DOHH2 (cell line): ENCODE results near the gene CDH10.

Source experiments
- H3F3A ChIP-seq: fragments of 200-600 bp; sonication (generic), shearing (Covaris generic); 2 replicates; pipeline ENCODE4 v1.6.0; 2016; ENCODE audit warnings: antibody characterized with exemption, mild to moderate bottlenecking; ENCODE audit not compliant: control insufficient read depth, insufficient read depth
- H3K27ac ChIP-seq: fragments of 200-600 bp; sonication (generic); 2 replicates; pipeline ENCODE4 v1.5.1; 2014; ENCODE audit warnings: low read depth, mild to moderate bottlenecking, low read length, moderate library complexity
- H3K27me3 ChIP-seq: fragments of 200-600 bp; sonication (generic); 2 replicates; pipeline ENCODE4 v1.6.1; 2014; ENCODE audit warnings: mild to moderate bottlenecking, low read length, mixed read lengths; ENCODE audit not compliant: control insufficient read depth
- H3K36me3 ChIP-seq: fragments of 200-600 bp; sonication (generic); 2 replicates; pipeline ENCODE4 v1.6.1; 2014; ENCODE audit warnings: mild to moderate bottlenecking, low read length, moderate library complexity, mixed read lengths; ENCODE audit not compliant: control insufficient read depth
- H3K4me1 ChIP-seq: fragments of 200-600 bp; sonication (generic); 2 replicates; pipeline ENCODE4 v1.6.1; 2014; ENCODE audit warnings: mild to moderate bottlenecking, low read length, mixed read lengths; ENCODE audit not compliant: control insufficient read depth
- H3K4me2 ChIP-seq: fragments of 200-600 bp; sonication (generic); 2 replicates; pipeline ENCODE4 v1.6.0; 2014; ENCODE audit warnings: mild to moderate bottlenecking, low read length, moderate library complexity
- H3K4me3 ChIP-seq: fragments of 200-600 bp; sonication (generic); 2 replicates; pipeline ENCODE4 v1.5.1; 2014; ENCODE audit warnings: mild to moderate bottlenecking, low read length, mixed read lengths
- H3K79me2 ChIP-seq: fragments of 200-600 bp; sonication (generic); 2 replicates; pipeline ENCODE4 v1.6.1; 2014; ENCODE audit warnings: mild to moderate bottlenecking, low read length, mixed read lengths; ENCODE audit not compliant: control insufficient read depth
- H3K9me2 ChIP-seq: fragments of 200-600 bp; sonication (generic); replicated peaks from 2 replicates; pipeline ENCODE4 v1.6.1; 2014; ENCODE audit warnings: mild to moderate bottlenecking, low read length, mixed read lengths; ENCODE audit not compliant: control insufficient read depth
- H3K9me3 ChIP-seq: fragments of 200-600 bp; sonication (generic); 2 replicates; pipeline ENCODE4 v1.6.1; 2014; ENCODE audit warnings: antibody characterized with exemption, low read length, mixed read lengths; ENCODE audit not compliant: control insufficient read depth, insufficient read depth
- H4K20me1 ChIP-seq: fragments of 200-600 bp; sonication (generic); 2 replicates; pipeline ENCODE4 v1.6.0; 2014; ENCODE audit warnings: low read depth, mild to moderate bottlenecking, antibody characterized with exemption, low read length, moderate library complexity; ENCODE audit not compliant: control insufficient read depth, insufficient read depth
- CTCF ChIP-seq: fragments of 200-600 bp; sonication (generic); IDR thresholded peaks from one replicate; pipeline ENCODE4 v1.5.1; 2014; ENCODE audit warnings: antibody characterized with exemption, mild to moderate bottlenecking, low read depth, low read length; ENCODE audit not compliant: poor library complexity, severe bottlenecking
- EZH2phosphoT487 ChIP-seq: fragments of 200-600 bp; sonication (generic); IDR thresholded peaks from 2 replicates; pipeline ENCODE4 v1.6.1; 2017; ENCODE audit warnings: borderline replicate concordance, mild to moderate bottlenecking, antibody characterized with exemption, low read length, moderate library complexity, mixed read lengths

The CDH10 gene

DNA sequence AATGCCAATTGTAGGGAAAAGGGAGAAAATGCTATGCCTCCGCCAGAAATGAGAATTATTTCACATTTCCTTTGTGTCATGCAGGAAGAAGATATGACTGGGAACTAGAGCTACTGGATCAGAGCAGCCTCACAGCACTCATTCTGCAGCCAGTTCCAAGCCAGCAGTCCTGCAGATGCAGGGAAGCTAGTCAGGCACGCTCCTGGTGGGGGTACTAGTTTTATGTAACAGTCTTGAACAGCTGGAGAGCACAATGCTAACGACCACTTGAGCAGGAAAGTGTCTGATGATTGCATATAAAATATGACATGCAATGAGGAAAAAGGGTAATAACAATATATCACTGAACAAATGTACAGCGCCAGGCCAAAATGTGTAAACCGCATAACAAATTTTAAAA lies 21.7 kb downstream of the CDH10 start:
- Histone ChIP-seq H3K4me3 (no peak overlapping the region), H3K4me1 (no peaks in the 10 kb centered on the region)

GRCh38 chr5:24621792-24622191 lies 23.0 kb downstream of the CDH10 start:
- Histone ChIP-seq H3K4me1 (no peaks in the 10 kb centered on the region), H3K4me3 (no peak overlapping the region), H3K36me3 (no peaks in the 10 kb centered on the region)

More for the DNA sequence above, 21.7 kb downstream of the CDH10 start:
- H3K9me2 ChIP-seq, result no peaks in the 10 kb centered on the region
- no peaks in the 10 kb centered on the region for H3F3A ChIP-seq
- no peaks in the 10 kb centered on the region for H3K79me2 ChIP-seq
- H3K27me3 ChIP-seq, result no peaks in the 10 kb centered on the region
- H3K36me3 ChIP-seq, result no peaks in the 10 kb centered on the region
- H3K27ac ChIP-seq, result no peak overlapping the region
- no peak for TF ChIP-seq CTCF
- no peak for TF ChIP-seq EZH2phosphoT487
- H4K20me1 ChIP-seq, result no peaks in the 10 kb centered on the region
- H3K4me2 ChIP-seq, result no peak overlapping the region
- no peaks in the 10 kb centered on the region; the same call in 1 of the 2 replicates for H3K9me3 ChIP-seq

DNA sequence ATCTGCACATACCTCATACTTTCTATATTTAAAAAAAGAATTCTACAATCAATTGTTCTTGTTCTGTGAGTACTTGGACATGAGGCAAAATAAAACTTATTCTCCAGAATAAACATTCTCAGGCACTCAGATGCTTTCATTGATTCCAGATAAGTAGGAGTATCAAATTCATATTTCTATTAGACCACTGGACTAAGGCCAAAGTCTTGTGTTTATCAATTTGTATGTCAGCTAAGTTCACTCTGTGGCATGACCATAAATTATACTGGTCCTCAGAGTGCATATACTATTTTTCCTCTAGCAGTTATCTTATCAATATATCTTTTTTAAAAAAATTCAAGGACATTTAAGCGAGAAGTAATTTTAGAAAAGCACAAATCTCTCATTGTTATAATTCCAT lies 28.2 kb downstream of the CDH10 start:
- H3K79me2 ChIP-seq, result no peaks in the 10 kb centered on the region
- TF ChIP-seq CTCF, result no peak
- TF ChIP-seq EZH2phosphoT487, result no peak
- no peaks in the 10 kb centered on the region for H3K9me2 ChIP-seq
- no peak overlapping the region for H3K4me2 ChIP-seq
- H3K27ac ChIP-seq, result no peak overlapping the region
- H3K9me3 ChIP-seq, result no peaks in the 10 kb centered on the region; the same call in 1 of the 2 replicates
- H3K36me3 ChIP-seq, result no peaks in the 10 kb centered on the region
- no peaks in the 10 kb centered on the region for H4K20me1 ChIP-seq
- H3K4me3 ChIP-seq, result no peak overlapping the region
- no peaks in the 10 kb centered on the region for H3F3A ChIP-seq
- H3K27me3 ChIP-seq, result no peaks in the 10 kb centered on the region
- no peaks in the 10 kb centered on the region for H3K4me1 ChIP-seq

More at GRCh38 chr5:24621792-24622191, 23.0 kb downstream of the CDH10 start:
- Histone ChIP-seq H3K9me3 (no peaks in the 10 kb centered on the region; the same call in 1 of the 2 replicates), H3K27ac (no peak overlapping the region), H3F3A (no peaks in the 10 kb centered on the region), H3K9me2 (no peaks in the 10 kb centered on the region), H3K27me3 (no peaks in the 10 kb centered on the region), H3K79me2 (no peaks in the 10 kb centered on the region), H3K4me2 (no peak overlapping the region), H4K20me1 (no peaks in the 10 kb centered on the region)
- TF ChIP-seq CTCF, result no peak
- TF ChIP-seq EZH2phosphoT487, result no peak
